ENCODE measurements around the gene LMBR1. TPM values are rescaled to one million over a fixed set of nuclear protein-coding genes. Genes with fewer than 3 reads are reported as not detected.

The LMBR1 gene
- total and polyA plus RNA-seq, 2 donors (not counting 1 experiment from before 2014, with no cell fraction given): 19.7 to 85.2 TPM

DNA sequence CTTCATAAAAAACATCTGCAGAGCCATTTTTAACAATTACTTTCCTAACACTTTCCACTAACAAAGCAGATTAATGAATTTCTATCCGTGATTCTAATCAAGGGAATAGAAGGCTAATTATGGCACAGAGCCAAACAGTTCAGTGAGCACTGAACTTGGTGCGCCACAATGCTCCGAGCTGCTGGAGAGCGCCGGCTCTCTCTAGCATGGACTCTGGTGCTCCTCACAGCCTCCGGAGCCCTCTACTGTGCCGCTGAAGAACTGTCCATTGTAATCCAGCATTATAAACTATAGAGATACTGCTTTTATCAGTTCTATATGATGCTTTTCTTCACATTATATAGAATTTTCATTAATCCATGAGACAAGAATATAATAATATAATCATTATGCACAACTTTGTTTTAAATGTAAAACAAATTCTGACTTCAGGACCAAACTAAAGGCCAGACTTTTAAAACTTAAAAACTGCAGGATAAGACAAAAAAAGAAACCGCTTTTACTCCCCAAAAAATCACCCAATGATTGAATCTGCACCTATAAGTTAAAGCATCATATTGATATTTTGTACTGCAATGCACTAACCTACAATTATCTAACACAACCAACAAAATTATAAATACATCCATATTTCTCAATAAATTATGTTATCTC lies 128.8 kb downstream of the LMBR1 start:
- Histone ChIP-seq H3K9me3 (ENCODE audit: control extremely low read depth in 1 of 3, control insufficient read depth in 2 of 3, insufficient read depth in 1 of 3, low read length in 2 of 3) (peaks cover 0 to 5% (median 4%) of the 10 kb centered on the region in 3 donors), H3K4me3 (ENCODE audit: control extremely low read depth in 1 of 5, extremely low read depth in 1 of 5, insufficient read depth in 1 of 5, low read depth in 2 of 5, low read length in 4 of 5) (no peak overlapping the region), H3K9ac (ENCODE audit: low read length) (no peak overlapping the region), H2AFZ (ENCODE audit: insufficient read depth, low read depth, low read length, poor library complexity, severe bottlenecking) (no peak overlapping the region), H4K20me1 (ENCODE audit: control insufficient read depth, insufficient read depth, low read length, poor library complexity, severe bottlenecking) (peaks cover 3% of the 10 kb centered on the region), H3K79me2 (ENCODE audit: control insufficient read depth, insufficient read depth, low read length) (peaks cover 4% of the 10 kb centered on the region), H3K27ac (ENCODE audit: low read length in 2 of 2) (no peak overlapping the region), H3K36me3 (replicated peaks in 1 of 2; ENCODE audit: control extremely low read depth in 1 of 2, control insufficient read depth in 1 of 2, extremely low read depth in 1 of 2, insufficient read depth in 2 of 2, low read length in 1 of 2) (peaks cover 8 to 11% of the 10 kb centered on the region in 2 experiments), H3K4me2 (replicated peaks; ENCODE audit: low read depth, low read length, poor library complexity, severe bottlenecking) (no peak overlapping the region), H3K4me1 (ENCODE audit: control insufficient read depth in 2 of 2, insufficient read depth in 2 of 2, low read length in 2 of 2) (peaks cover 0 to 3% of the 10 kb centered on the region in 2 donors), H3K27me3 (replicated peaks in 1 of 4; ENCODE audit: control extremely low read depth in 1 of 4, control insufficient read depth in 3 of 4, insufficient read depth in 4 of 4, low read length in 3 of 4) (no peaks in the 10 kb centered on the region)
- Mint-ChIP-seq H3K27me3 (no peaks in the 10 kb centered on the region), H3K4me3 (no peak overlapping the region), H3K4me1 (peaks cover 5% of the 10 kb centered on the region), H3K27ac (no peak overlapping the region), H3K9me3 (ENCODE audit: insufficient read depth) (peaks cover 2% of the 10 kb centered on the region)
- ATAC-seq (ENCODE audit: low read depth) (no peak), DNase-seq (no peak)
- WGBS (ENCODE audit: insufficient coverage): 96% methylated on average over 3 of the region's 8 CpGs
- intact Hi-C loops (cut with micrococcal nuclease): no loop called here
- TF ChIP-seq EZH2 (IDR thresholded peaks at IDR 0.05; ENCODE audit: borderline replicate concordance, insufficient read depth, low read depth, low read length, poor library complexity, severe bottlenecking) (no peak), CTCF (IDR thresholded peaks at IDR 0.05) (no peak)
- CTCF ChIA-PET: no interaction called here
- POLR2A ChIA-PET: no interaction called here

GRCh38 chr7:156759579-156760202 lies 133.3 kb downstream of the LMBR1 start:
- Histone ChIP-seq H3K27ac (ENCODE audit: low read length in 2 of 2) (no peak overlapping the region), H3K36me3 (replicated peaks in 1 of 2; ENCODE audit: control extremely low read depth in 1 of 2, control insufficient read depth in 1 of 2, extremely low read depth in 1 of 2, insufficient read depth in 2 of 2, low read length in 1 of 2) (peaks cover 8 to 19% of the 10 kb centered on the region in 2 experiments), H4K20me1 (ENCODE audit: control insufficient read depth, insufficient read depth, low read length, poor library complexity, severe bottlenecking) (no peaks in the 10 kb centered on the region), H3K4me3 (ENCODE audit: control extremely low read depth in 1 of 5, extremely low read depth in 1 of 5, insufficient read depth in 1 of 5, low read depth in 2 of 5, low read length in 4 of 5) (no peak overlapping the region), H3K4me1 (ENCODE audit: control insufficient read depth in 2 of 2, insufficient read depth in 2 of 2, low read length in 2 of 2) (peaks cover 0 to 1% of the 10 kb centered on the region in 2 donors), H3K79me2 (ENCODE audit: control insufficient read depth, insufficient read depth, low read length) (no peaks in the 10 kb centered on the region), H3K9me3 (ENCODE audit: control extremely low read depth in 1 of 3, control insufficient read depth in 2 of 3, insufficient read depth in 1 of 3, low read length in 2 of 3) (peaks cover 0 to 5% (median 4%) of the 10 kb centered on the region in 3 donors), H3K9ac (ENCODE audit: low read length) (no peak overlapping the region), H3K27me3 (replicated peaks in 1 of 4; ENCODE audit: control extremely low read depth in 1 of 4, control insufficient read depth in 3 of 4, insufficient read depth in 4 of 4, low read length in 3 of 4) (no peaks in the 10 kb centered on the region), H2AFZ (ENCODE audit: insufficient read depth, low read depth, low read length, poor library complexity, severe bottlenecking) (no peak overlapping the region), H3K4me2 (replicated peaks; ENCODE audit: low read depth, low read length, poor library complexity, severe bottlenecking) (no peak overlapping the region)
- CTCF ChIA-PET: no interaction called here
- intact Hi-C loops (cut with micrococcal nuclease): no loop called here
- TF ChIP-seq EZH2 (IDR thresholded peaks at IDR 0.05; ENCODE audit: borderline replicate concordance, insufficient read depth, low read depth, low read length, poor library complexity, severe bottlenecking): no peak
- TF ChIP-seq CTCF (IDR thresholded peaks at IDR 0.05): no peak
- no peak overlapping the region for H3K27ac Mint-ChIP-seq
- WGBS (ENCODE audit: insufficient coverage): 98% methylated on average over 4 of the region's 7 CpGs
- ATAC-seq (ENCODE audit: low read depth): no peak
- peaks cover 3% of the 10 kb centered on the region for H3K9me3 Mint-ChIP-seq (ENCODE audit: insufficient read depth)
- H3K4me1 Mint-ChIP-seq: no peaks in the 10 kb centered on the region
- no peaks in the 10 kb centered on the region for H3K27me3 Mint-ChIP-seq
- POLR2A ChIA-PET: no interaction called here
- DNase-seq: no peak
- H3K4me3 Mint-ChIP-seq: no peak overlapping the region
